ENCODE measurements around the gene MIA2. TPM values are rescaled to one million over a fixed set of nuclear protein-coding genes. Genes with fewer than 3 reads are reported as not detected.

The MIA2 gene
- total RNA-seq, 1 donor from 2014 or later = 24.7 TPM

- H3K27me3 ChIP-seq (ENCODE audit: low read depth) = no peaks in the 10 kb centered on the region
- no peak for DNase-seq
- H3K4me3 ChIP-seq = no peak overlapping the region
- peaks cover 20% of the 10 kb centered on the region for H3K36me3 ChIP-seq
- no peaks in the 10 kb centered on the region for H3K9me3 ChIP-seq (replicated peaks)
- TF ChIP-seq CTCF (IDR thresholded peaks at IDR 0.05; ENCODE audit: borderline replicate concordance) = no peak
- no peak overlapping the region for H3K27ac ChIP-seq (replicated peaks)
- peaks cover 17% of the 10 kb centered on the region for H3K4me1 ChIP-seq
- intact Hi-C loops (cut with micrococcal nuclease) = no loop called here
Measured at GRCh38 chr14:39393289-39393688, 159.6 kb downstream of the MIA2 start.

GRCh38 chr14:39395555-39396254 lies 162.0 kb downstream of the MIA2 start:
- H3K27ac ChIP-seq (replicated peaks) = no peak overlapping the region
- peaks cover 14% of the 10 kb centered on the region for H3K4me1 ChIP-seq
- no peak for TF ChIP-seq CTCF (IDR thresholded peaks at IDR 0.05; ENCODE audit: borderline replicate concordance)
- H3K9me3 ChIP-seq (replicated peaks) = no peaks in the 10 kb centered on the region
- intact Hi-C loops (cut with micrococcal nuclease) = no loop called here
- no peak overlapping the region for H3K4me3 ChIP-seq
- H3K36me3 ChIP-seq = peaks cover 37% of the 10 kb centered on the region
- no peaks in the 10 kb centered on the region for H3K27me3 ChIP-seq (ENCODE audit: low read depth)
- DNase-seq = no peak

- Histone ChIP-seq H3K36me3 (peaks cover 41% of the 10 kb centered on the region), H3K9me3 (replicated peaks) (no peaks in the 10 kb centered on the region), H3K27me3 (ENCODE audit: low read depth) (no peaks in the 10 kb centered on the region), H3K4me3 (no peak overlapping the region), H3K27ac (replicated peaks) (no peak overlapping the region), H3K4me1 (peaks cover 12% of the 10 kb centered on the region)
- no peak for DNase-seq
- intact Hi-C loops (cut with micrococcal nuclease) = no loop called here
- no peak for TF ChIP-seq CTCF (IDR thresholded peaks at IDR 0.05; ENCODE audit: borderline replicate concordance)
Measured at GRCh38 chr14:39396448-39396847, 162.7 kb downstream of the MIA2 start.

- intact Hi-C loops (cut with micrococcal nuclease) = no loop called here
- Histone ChIP-seq H3K4me1 (peaks cover 12% of the 10 kb centered on the region), H3K4me3 (no peak overlapping the region), H3K36me3 (peaks cover 40% of the 10 kb centered on the region), H3K9me3 (replicated peaks) (no peaks in the 10 kb centered on the region), H3K27me3 (ENCODE audit: low read depth) (no peaks in the 10 kb centered on the region), H3K27ac (replicated peaks) (no peak overlapping the region)
- TF ChIP-seq CTCF (IDR thresholded peaks at IDR 0.05; ENCODE audit: borderline replicate concordance) = no peak
- DNase-seq = no peak
Measured at GRCh38 chr14:39398382-39398781, 164.7 kb downstream of the MIA2 start.

GRCh38 chr14:39406560-39406959 lies 172.8 kb downstream of the MIA2 start:
- H3K36me3 ChIP-seq = peaks cover 2% of the 10 kb centered on the region
- no peak for TF ChIP-seq CTCF (IDR thresholded peaks at IDR 0.05; ENCODE audit: borderline replicate concordance)
- no peaks in the 10 kb centered on the region for H3K4me1 ChIP-seq
- peaks cover 12% of the 10 kb centered on the region for H3K9me3 ChIP-seq (replicated peaks)
- no peaks in the 10 kb centered on the region for H3K27me3 ChIP-seq (ENCODE audit: low read depth)
- no peak overlapping the region for H3K4me3 ChIP-seq
- no peak overlapping the region for H3K27ac ChIP-seq (replicated peaks)
- no peak for DNase-seq
- intact Hi-C loops (cut with micrococcal nuclease) = no loop called here
